Keratinocyte (primary cell): ENCODE measurements around the gene FBXO15. TPM values are rescaled to one million over a fixed set of nuclear protein-coding genes. Genes with fewer than 3 reads are reported as not detected.

ENCODE experiments used
- DNase-seq: peaks from one replicate; pipeline ENCODE4 v3.0.0-alpha.2; 2011; ENCODE audit warnings: low read depth, missing footprints, low spot score
- FAIRE-seq: peaks from 2 replicates; lab custom pipeline; 2011; peaks lifted over from hg19 to GRCh38; lab: Jason Lieb, UNC
- H2AFZ ChIP-seq: 2 replicates; pipeline ENCODE4 v1.6.0; 2012; ENCODE audit warnings: low read length, control low read depth, inconsistent platforms; ENCODE audit not compliant: control insufficient read depth
- H3K27ac ChIP-seq: 2 replicates; pipeline ENCODE4 v1.5.1; 2011; ENCODE audit warnings: low read length; ENCODE audit not compliant: control insufficient read depth, insufficient read depth
- H3K27me3 ChIP-seq: 3 replicates; pipeline ENCODE4 v1.6.0; 2011; ENCODE audit warnings: low read length; ENCODE audit not compliant: control insufficient read depth, insufficient read depth; ENCODE audit errors: extremely low read depth
- H3K36me3 ChIP-seq, 2 experiments: 2 replicates in 1 of 2; 3 replicates in 1 of 2; pipeline ENCODE4 v1.5.1; 2011; ENCODE audit warnings: low read length in 2 of 2, mild to moderate bottlenecking in 1 of 2; ENCODE audit not compliant: control insufficient read depth in 2 of 2, insufficient read depth in 2 of 2; ENCODE audit errors: extremely low read depth in 1 of 2
- H3K4me1 ChIP-seq: 3 replicates; pipeline ENCODE4 v1.5.1; 2011; ENCODE audit warnings: low read length; ENCODE audit not compliant: control insufficient read depth, insufficient read depth; ENCODE audit errors: extremely low read depth
- H3K4me2 ChIP-seq: 3 replicates; pipeline ENCODE4 v1.6.0; 2011; ENCODE audit warnings: low read depth, low read length; ENCODE audit not compliant: control insufficient read depth, insufficient read depth; ENCODE audit errors: extremely low read depth
- H3K4me3 ChIP-seq, 3 experiments: fragments of 200-600 bp in 1 of 3; sonication (generic) in 1 of 3; 2 replicates in 2 of 3; 3 replicates in 1 of 3; pipeline ENCODE4 v1.5.1; 2011 to 2016; ENCODE audit warnings: low read length in 3 of 3, mild to moderate bottlenecking in 3 of 3, control low read depth in 2 of 3, inconsistent platforms in 1 of 3, low read depth in 1 of 3, mixed read lengths in 1 of 3, mixed run types in 1 of 3, moderate library complexity in 1 of 3; ENCODE audit not compliant: control insufficient read depth in 2 of 3, insufficient read depth in 2 of 3; ENCODE audit errors: extremely low read depth in 1 of 3
- H3K79me2 ChIP-seq: 2 replicates; pipeline ENCODE4 v1.6.0; 2012; ENCODE audit warnings: low read length; ENCODE audit not compliant: control insufficient read depth, insufficient read depth
- H3K9ac ChIP-seq: 3 replicates; pipeline ENCODE4 v1.6.0; 2011; ENCODE audit warnings: low read length; ENCODE audit not compliant: control insufficient read depth, insufficient read depth; ENCODE audit errors: extremely low read depth
- H3K9me1 ChIP-seq: 3 replicates; pipeline ENCODE4 v1.6.0; 2011; ENCODE audit warnings: low read length; ENCODE audit not compliant: control insufficient read depth, insufficient read depth; ENCODE audit errors: extremely low read depth
- H3K9me3 ChIP-seq: 2 replicates; pipeline ENCODE4 v1.5.1; 2012; ENCODE audit warnings: low read depth, low read length; ENCODE audit not compliant: control insufficient read depth
- H4K20me1 ChIP-seq: 3 replicates; pipeline ENCODE4 v1.6.0; 2011; ENCODE audit warnings: low read length; ENCODE audit not compliant: control insufficient read depth, insufficient read depth; ENCODE audit errors: extremely low read depth
- CTCF ChIP-seq, 3 experiments: IDR thresholded peaks in 1 of 3; conservative IDR thresholded peaks in 1 of 3; optimal IDR thresholded peaks in 1 of 3; 2 replicates in 2 of 3; 3 replicates in 1 of 3; pipeline versions ENCODE3 to v1.5.1; 2011; ENCODE audit warnings: low read length in 3 of 3, mild to moderate bottlenecking in 3 of 3, moderate library complexity in 2 of 3, control low read depth in 1 of 3, inconsistent platforms in 1 of 3; ENCODE audit not compliant: insufficient read depth in 2 of 3; ENCODE audit errors: extremely low read depth in 1 of 3
- EZH2 ChIP-seq: IDR thresholded peaks from one replicate; pipeline ENCODE4 v1.6.1; 2012; ENCODE audit warnings: inconsistent platforms, mild to moderate bottlenecking, low read length, moderate library complexity
- dilution Hi-C: fragments of 300-500 bp; cut with MboI; formaldehyde crosslinking; loops from one replicate; pipeline ENCODE4 v1.7.0; 2020; ENCODE audit warnings: low sequenced_read_pairs; ENCODE audit not compliant: extremely low pct_ligation_motif_present
- polyA plus RNA-seq, 5 experiments: library from polyadenylated mRNA; depleted of rRNA in 3 of 5; stranded (reverse) in 3 of 5; stranded (forward) in 1 of 5; unstranded in 1 of 5; fragments of >200 nt; gene quantifications; 1 replicate in 1 of 5; 2 replicates in 3 of 5; 3 replicates in 1 of 5; pipeline versions ENCODE4 v1.2.1 to v1.2.3, GENCODE V29; 2011 to 2012; ENCODE audit warnings: missing spikeins in 2 of 5, low read depth in 1 of 5, low replicate concordance in 1 of 5

Gene FBXO15
- polyA plus RNA-seq, 1 donor (not counting 4 experiments of a cell fraction or from before 2014, with no cell fraction given) = 0.26 TPM

DNA sequence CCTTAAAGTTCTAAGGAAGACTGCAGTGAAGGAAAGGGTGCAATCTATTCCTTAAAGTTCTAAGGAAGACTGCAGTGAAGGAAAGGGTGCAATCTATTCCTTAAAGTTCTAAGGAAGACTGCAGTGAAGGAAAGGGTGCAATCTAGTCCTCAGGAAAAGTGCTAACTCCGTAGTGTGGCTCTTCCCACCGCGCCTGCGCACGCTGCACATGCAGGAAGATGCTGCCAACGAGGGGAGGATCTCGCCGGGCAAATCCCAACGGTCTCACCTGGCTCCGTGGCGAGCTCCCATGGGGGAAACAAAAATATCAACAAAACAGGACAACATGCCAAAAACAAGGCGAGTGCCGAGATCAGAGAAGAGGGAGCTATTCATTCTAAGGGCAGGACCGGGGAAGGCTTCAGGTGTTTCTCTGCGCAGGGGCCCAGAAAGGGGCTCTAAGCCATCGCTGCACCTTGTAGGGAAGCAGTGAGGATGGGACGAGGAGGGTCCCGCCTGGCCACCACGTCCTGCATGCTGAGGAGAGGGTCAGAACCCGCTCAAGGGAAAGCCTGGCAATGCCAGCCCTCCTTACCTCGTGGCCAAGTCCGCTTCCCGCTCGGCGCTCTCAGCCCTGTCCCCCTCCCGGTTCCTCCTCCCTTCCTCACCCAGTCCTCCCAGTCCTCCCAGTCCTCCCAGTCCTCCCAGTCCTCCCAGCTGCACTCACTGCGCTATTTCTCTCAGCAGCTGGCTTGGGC is 25.2 kb upstream of the FBXO15 start:
- Histone ChIP-seq H4K20me1 (no peaks in the 10 kb centered on the region), H3K79me2 (no peaks in the 10 kb centered on the region), H3K36me3 (no peaks in the 10 kb centered on the region), H3K4me2 (peak overlapping the region; percentile 22), H3K27ac (no peak overlapping the region), H3K9me1 (no peaks in the 10 kb centered on the region), H3K4me3 (no peak overlapping the region), H2AFZ (peak overlapping the region; percentile 20), H3K9ac (no peak overlapping the region), H3K27me3 (no peaks in the 10 kb centered on the region), H3K9me3 (no peaks in the 10 kb centered on the region), H3K4me1 (no peaks in the 10 kb centered on the region)
- TF ChIP-seq CTCF (optimal IDR thresholded peaks at IDR 0.05 in 1 of 3, IDR thresholded peaks at IDR 0.05 in 1 of 3, conservative IDR thresholded peaks at IDR 0.05 in 1 of 3; ENCODE audit: extremely low read depth in 1 of 3, insufficient read depth in 2 of 3, low read length in 3 of 3) = no peak
- no peak for TF ChIP-seq EZH2
- no peak for DNase-seq
- dilution Hi-C loops = no loop called here
- no peak for FAIRE-seq

DNA sequence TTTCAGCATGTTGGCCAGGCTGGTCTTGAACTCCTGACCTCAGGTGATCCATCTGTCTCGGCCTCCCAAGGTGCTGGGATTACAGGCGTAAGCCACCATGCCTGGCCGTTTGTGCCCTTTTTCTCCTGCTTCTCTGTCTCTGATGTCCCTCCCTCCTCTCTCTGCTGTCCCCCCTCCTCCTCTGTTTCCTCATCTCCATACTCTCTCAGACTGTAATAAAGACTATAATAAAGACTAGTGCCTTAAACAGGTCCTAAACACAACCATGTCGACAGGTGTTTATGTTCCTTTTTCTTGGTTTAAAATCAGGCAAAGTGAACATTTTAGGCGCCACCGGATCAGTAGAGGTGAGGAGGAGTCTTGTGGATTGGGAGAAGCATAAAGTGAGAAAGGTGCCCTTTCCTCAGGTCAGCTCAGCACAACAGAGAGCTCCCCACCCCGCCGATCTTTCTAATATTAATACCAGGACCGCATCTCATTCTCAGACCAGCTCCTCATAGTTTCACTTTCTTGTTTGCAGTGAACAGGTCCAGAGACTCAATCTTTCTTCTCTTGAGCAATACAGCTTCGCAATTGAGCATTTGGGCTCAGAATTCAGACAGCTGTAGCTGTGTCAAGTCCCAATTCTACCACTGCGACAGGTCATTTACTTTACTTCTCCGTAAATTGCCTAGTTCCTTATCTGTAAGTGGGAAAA is 24.4 kb upstream of the FBXO15 start:
- H3K36me3 ChIP-seq = no peaks in the 10 kb centered on the region
- H3K27ac ChIP-seq = no peak overlapping the region
- peak overlapping the region in 2 of 3 experiments; percentile 19 to 29 for H3K4me3 ChIP-seq
- H3K4me1 ChIP-seq = no peaks in the 10 kb centered on the region
- dilution Hi-C loops = no loop called here
- H3K27me3 ChIP-seq = no peaks in the 10 kb centered on the region
- FAIRE-seq (no peak), DNase-seq (no peak)
- no peaks in the 10 kb centered on the region for H3K9me3 ChIP-seq
- H3K79me2 ChIP-seq = no peaks in the 10 kb centered on the region
- no peak overlapping the region for H3K9ac ChIP-seq
- no peaks in the 10 kb centered on the region for H3K9me1 ChIP-seq
- TF ChIP-seq CTCF (optimal IDR thresholded peaks at IDR 0.05 in 1 of 3, IDR thresholded peaks at IDR 0.05 in 1 of 3, conservative IDR thresholded peaks at IDR 0.05 in 1 of 3; ENCODE audit: extremely low read depth in 1 of 3, insufficient read depth in 2 of 3, low read length in 3 of 3) = no peak
- TF ChIP-seq EZH2 = no peak
- no peaks in the 10 kb centered on the region for H4K20me1 ChIP-seq
- H2AFZ ChIP-seq = peak overlapping the region; percentile 69
- peak overlapping the region; percentile 64 for H3K4me2 ChIP-seq
